Hematopoietic multipotent progenitor cell (in vitro differentiated cells): ENCODE data around the gene VPS18. TPM values are rescaled to one million over a fixed set of nuclear protein-coding genes. Genes with fewer than 3 reads are reported as not detected.

ENCODE experiments used
- DNase-seq, 3 donors: peaks; one replicate each; pipeline ENCODE4 v3.0.0-alpha.2; 2011 to 2015; ENCODE audit warnings: low read depth in 2 of 3, low spot score in 2 of 3
- total RNA-seq: library from RNA; depleted of rRNA; stranded (reverse); fragments of >200 nt; gene quantifications from one replicate; pipeline ENCODE4 v1.2.3, GENCODE V29; 2012

The VPS18 gene
- total RNA-seq, 1 donor = 47.4 TPM

DNA sequence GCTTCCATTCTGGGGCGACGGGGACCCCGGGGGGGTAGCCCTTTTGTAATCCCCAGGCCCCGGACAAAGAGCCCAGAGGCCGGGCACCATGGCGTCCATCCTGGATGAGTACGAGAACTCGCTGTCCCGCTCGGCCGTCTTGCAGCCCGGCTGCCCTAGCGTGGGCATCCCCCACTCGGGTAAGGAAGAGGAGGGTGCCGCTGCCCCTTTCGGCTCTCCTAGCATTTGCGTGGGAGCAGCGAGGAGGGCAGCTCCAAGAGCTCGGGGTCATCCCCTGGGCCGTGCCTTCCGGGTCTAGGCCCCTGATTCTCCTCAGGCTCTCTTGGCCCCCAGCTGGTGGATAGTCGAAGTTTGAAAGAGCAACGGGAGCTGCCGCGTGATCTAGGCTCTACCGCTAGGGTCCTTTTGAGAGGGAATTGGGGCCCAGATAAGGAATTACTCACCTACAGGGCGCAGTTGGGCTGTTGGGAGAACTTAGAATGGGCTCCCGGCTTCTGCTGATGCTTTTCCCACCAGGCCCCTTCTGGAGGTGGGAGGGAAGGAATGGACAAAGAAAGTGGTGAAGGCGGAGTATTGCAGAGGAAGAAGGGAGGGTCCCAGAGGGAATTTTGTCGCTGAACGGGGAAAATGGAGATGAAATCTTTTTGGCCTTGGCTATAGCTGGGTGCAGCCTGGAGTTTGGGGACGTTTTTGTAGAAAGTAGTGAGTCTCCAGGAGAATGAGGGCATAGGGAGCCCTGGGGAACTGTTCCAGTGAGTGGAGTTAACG is 615 bp downstream of the VPS18 start:
- DNase-seq = peak in 2 of 3 donors; percentile 78 to 90

DNA sequence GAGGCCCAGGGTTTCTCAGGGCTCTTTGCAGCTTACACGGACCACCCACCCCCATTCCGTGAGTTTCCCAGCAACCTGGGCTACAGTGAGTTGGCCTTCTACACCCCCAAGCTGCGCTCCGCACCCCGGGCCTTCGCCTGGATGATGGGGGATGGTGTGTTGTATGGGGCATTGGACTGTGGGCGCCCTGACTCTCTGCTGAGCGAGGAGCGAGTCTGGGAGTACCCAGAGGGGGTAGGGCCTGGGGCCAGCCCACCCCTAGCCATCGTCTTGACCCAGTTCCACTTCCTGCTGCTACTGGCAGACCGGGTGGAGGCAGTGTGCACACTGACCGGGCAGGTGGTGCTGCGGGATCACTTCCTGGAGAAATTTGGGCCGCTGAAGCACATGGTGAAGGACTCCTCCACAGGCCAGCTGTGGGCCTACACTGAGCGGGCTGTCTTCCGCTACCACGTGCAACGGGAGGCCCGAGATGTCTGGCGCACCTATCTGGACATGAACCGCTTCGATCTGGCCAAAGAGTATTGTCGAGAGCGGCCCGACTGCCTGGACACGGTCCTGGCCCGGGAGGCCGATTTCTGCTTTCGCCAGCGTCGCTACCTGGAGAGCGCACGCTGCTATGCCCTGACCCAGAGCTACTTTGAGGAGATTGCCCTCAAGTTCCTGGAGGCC is 5.4 kb downstream of the VPS18 start:
- no peak for DNase-seq

DNA sequence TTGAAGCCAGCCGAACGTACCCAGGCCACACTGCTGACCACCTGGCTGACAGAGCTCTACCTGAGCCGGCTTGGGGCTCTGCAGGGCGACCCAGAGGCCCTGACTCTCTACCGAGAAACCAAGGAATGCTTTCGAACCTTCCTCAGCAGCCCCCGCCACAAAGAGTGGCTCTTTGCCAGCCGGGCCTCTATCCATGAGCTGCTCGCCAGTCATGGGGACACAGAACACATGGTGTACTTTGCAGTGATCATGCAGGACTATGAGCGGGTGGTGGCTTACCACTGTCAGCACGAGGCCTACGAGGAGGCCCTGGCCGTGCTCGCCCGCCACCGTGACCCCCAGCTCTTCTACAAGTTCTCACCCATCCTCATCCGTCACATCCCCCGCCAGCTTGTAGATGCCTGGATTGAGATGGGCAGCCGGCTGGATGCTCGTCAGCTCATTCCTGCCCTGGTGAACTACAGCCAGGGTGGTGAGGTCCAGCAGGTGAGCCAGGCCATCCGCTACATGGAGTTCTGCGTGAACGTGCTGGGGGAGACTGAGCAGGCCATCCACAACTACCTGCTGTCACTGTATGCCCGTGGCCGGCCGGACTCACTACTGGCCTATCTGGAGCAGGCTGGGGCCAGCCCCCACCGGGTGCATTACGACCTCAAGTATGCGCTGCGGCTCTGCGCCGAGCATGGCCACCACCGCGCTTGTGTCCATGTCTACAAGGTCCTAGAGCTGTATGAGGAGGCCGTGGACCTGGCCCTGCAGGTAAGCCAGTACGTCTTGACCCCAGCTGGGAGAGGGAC is 6.2 kb downstream of the VPS18 start:
- no peak for DNase-seq

DNA sequence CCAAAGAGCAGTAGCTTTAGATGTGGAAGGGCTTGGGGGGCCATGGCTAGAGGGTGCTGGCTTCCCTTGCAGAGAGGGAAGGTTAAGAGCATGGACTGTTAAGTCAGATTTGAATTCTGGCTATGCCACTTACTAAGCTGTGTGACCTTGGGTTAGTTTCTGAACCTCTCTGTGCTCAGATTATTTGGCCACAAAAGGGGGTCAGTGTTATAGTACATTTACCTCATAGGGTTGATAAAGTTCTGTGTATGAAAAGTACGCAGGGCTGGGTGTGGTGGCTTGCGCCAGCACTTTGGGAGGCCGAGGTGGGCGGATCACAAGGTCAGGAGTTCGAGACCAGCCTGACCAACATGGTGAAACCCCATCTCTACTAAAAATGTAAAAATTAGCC is 6.8 kb downstream of the VPS18 start:
- DNase-seq = no peak

DNA sequence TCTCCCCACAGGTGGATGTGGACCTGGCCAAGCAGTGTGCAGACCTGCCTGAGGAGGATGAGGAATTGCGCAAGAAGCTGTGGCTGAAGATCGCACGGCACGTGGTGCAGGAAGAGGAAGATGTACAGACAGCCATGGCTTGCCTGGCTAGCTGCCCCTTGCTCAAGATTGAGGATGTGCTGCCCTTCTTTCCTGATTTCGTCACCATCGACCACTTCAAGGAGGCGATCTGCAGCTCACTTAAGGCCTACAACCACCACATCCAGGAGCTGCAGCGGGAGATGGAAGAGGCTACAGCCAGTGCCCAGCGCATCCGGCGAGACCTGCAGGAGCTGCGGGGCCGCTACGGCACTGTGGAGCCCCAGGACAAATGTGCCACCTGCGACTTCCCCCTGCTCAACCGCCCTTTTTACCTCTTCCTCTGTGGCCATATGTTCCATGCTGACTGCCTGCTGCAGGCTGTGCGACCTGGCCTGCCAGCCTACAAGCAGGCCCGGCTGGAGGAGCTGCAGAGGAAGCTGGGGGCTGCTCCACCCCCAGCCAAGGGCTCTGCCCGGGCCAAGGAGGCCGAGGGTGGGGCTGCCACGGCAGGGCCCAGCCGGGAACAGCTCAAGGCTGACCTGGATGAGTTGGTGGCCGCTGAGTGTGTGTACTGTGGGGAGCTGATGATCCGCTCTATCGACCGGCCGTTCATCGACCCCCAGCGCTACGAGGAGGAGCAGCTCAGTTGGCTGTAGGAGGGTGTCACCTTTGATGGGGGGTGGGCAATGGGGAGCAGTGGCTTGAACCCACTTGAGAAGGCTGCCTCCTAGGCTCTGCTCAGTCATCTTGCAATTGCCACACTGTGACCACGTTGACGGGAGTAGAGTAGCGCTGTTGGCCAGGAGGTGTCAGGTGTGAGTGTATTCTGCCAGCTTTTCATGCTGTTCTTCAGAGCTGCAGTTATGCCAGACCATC is 8.6 kb downstream of the VPS18 start:
- DNase-seq = peak in 1 of 3 donors; percentile 64

- no peak for DNase-seq
These were observed 10.4 kb downstream of the VPS18 start for GRCh38 chr15:40904552-40905201.

GRCh38 chr15:40906091-40906990 is 12.1 kb downstream of the VPS18 start:
- DNase-seq = peak in 2 of 3 donors; percentile 89 to 92

DNA sequence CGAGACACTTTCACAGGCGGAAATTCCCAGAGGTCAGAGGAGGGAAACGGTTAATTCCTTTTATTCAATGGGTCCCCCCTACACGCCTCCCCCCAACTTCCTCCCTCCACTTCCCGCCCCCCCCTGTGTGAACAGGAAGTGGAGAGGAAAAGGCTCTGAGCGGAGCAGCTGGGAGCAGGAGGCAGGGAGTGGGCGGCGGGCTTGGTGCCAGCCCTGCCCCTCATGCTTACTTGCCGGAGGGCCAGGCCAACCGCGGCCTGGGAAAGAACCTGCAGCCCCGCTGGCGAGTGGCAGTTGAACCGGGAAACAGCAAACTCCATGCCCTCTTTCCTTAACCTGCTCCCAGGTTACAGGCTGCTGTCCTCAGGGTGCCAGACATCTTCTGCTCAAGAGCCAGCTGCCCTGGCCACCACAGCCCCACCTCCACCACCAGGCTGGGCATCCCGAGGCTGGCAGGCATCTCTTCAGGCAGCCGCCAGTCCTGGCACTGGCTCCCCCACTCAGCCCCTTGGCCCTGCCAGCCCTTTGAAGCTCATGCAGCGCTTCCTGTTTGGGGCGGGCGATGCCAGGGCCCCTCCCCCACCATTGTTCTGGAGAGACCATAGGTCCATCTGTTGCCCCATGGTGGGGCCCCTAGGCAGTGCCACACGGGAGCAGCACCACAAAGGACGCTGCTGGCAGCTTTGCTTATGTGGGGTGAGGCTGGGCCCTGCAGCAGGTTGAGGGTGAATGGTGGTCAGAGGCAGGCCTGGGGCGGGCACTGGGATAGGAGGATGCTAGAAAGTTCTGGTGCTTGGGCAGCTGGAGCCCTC is 12.9 kb downstream of the VPS18 start:
- peak in 1 of 3 donors; percentile 85 for DNase-seq

DNA sequence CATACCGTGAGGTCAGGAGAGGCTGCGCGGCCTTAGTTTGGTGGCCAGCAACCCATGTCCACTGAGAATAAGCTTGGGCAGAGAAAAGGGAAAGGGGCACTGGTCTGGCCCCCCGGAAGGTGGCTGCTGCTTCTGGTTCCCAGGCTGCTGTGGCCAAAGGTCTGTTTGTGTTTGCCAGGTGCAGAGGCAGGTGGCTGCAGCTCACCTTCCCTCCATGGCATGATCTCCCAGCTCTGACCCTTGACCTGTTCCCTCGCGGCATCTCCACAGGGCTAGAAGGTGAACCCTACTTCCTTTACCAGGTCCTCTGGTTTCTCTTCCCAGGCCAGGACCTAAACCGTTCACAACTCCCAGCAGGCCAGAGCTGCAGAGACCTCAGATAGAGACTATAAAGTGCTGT is 13.8 kb downstream of the VPS18 start:
- no peak for DNase-seq

DNA sequence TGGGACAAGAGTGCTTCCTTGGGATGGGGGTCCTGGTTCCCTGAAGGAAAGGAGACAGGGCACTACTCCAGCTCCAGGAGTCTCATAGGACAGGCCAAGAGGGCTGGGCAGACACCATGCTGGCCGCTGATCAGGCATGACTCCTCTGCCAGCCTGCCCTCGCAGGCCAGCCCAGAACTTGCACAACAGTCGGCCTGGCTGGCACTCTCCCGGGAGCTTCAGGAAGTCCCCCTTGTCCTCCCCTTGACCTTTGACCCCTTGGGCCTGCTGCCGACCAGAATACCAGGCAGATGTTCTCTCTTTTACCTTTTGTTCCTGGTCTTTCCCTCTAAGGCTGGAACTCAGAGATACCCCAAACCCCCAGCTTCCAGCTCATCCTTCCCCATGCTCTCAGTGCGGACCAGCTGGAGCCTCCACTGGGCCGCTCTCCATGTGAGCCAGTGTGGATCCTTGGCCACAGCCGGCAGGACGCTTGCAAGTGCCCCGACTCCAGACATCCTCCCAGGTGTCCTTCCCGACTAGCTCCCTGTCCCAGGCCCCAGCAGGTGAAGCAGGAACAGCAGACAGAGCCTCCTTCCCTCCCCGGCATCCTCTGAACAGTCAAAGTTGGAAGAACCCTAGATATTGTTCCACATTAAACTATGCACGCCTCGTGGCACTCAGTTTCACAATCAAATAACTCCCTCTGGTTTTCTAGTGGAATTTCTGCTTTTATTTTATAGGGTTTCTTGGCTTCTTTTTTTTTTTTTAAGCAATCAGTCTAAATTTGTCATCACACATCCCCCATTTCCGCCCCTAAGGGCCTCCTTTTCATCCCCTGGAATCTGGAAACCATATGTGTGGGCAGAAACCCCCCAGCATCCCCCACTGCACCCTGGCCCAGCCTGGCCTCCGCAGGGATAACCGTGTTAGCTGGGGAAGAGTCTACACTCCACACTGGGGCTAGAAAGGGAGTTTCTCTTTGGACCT is 15.7 kb downstream of the VPS18 start:
- DNase-seq = no peak

- DNase-seq = no peak
These were observed 16.9 kb downstream of the VPS18 start for GRCh38 chr15:40911141-40911540.

- DNase-seq = no peak
These were observed 17.4 kb downstream of the VPS18 start for GRCh38 chr15:40911693-40912092.

GRCh38 chr15:40912478-40912877 is 18.2 kb downstream of the VPS18 start:
- no peak for DNase-seq

DNA sequence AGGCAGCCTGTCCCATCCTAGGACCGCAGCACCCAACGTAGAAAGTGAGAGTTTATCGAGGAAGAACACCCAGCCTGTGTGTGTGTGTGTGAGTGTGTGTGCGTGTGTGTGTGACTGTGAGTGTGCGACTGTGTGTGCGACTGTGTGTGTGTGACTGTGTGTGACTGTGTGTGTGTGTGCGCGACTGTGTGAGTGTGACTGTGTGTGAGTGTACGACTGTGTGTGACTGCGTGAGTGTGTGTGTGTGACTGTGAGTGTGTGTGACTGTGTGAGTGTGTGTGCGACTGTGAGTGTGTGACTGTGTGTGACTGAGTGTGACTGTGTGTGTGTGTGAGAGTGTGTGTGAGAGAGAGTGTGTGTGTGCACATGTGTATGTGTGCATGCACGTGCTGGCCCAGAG is 19.8 kb downstream of the VPS18 start:
- no peak for DNase-seq

DNA sequence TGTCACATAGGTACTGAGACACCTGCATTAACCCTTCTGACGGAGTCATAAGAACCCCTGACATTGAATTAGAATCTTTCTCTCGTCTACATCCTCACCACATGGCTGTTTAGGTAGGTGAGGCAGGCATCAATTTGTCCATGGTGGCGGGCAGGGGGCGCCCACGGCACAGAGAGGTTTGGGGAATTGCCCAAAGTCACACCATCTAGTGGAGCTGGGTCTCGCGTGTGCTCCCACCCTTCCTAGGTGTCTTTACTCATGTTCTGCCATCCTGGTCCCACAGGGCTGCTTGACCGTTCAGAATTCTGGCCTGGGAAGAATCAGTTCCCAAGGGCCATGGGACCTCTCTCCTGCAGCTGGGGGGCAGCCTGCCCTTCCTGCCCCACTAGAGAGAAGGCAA is 20.2 kb downstream of the VPS18 start:
- no peak for DNase-seq

DNA sequence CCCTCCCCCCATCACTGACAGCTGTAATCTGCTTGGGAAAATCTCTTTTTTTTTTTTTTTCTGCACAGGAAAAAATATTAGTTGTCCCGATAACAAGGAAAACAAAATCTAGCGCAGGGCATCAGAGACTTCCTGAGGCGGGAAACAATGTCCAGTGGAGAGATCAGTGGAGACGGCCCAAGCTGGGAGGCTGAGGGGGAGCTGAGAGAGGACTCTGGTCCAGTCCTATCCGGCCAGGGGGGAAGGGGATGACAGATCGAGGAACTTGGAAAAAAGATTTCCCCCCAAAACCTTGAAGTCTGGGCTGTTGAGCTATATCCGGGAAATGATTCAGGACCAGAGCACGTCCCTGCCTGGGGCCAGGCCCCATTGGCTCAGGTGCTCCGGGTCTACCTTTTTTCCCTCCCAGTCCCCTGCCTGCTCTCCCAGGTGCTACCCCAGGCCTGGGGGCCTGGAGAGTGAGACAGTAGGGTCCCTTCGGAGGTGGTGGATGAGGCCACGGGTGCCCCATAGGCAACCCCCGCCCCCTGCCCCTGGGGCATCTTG is 20.9 kb downstream of the VPS18 start:
- no peak for DNase-seq

- no peak for DNase-seq
These were observed 21.4 kb downstream of the VPS18 start for GRCh38 chr15:40915679-40916078.
